Panc1 (cell line): ENCODE measurements around the gene MTTP. TPM values are rescaled to one million over a fixed set of nuclear protein-coding genes. Genes with fewer than 3 reads are reported as not detected.
"Not testable (repeated sequence)": the region's sequence is repeated elsewhere in the genome, so short reads cannot be mapped to it uniquely, and the experiment has no call there.

Source experiments
- ATAC-seq: fragments of 200-7000 bp; cut with Tn5 transposase; 2 replicates; pipeline ENCODE4 v1.9.1; 2020; ENCODE audit warnings: mild to moderate bottlenecking, moderate library complexity
- BruUV-seq: library from RNA; stranded (reverse); fragments of 400-500 nt; replicated peaks from 2 replicates; lab custom pipeline; 2021; lab: Mats Ljungman, UMichigan
- CTCF ChIA-PET: fragments of 300-600 bp; sonication (Branson Sonifier 250); formaldehyde crosslinking; loops from one replicate; lab custom pipeline; 2022; ENCODE audit warnings: antibody characterized with exemption; lab: Charles Lee
- POLR2A ChIA-PET: fragments of 300-600 bp; sonication (Branson Sonifier 250); formaldehyde crosslinking; loops from one replicate; lab custom pipeline; 2022; ENCODE audit warnings: antibody characterized with exemption; lab: Charles Lee
- DNase-seq: peaks from one replicate; pipeline ENCODE4 v3.0.0-alpha.2; 2010; ENCODE audit warnings: low read depth, low spot score
- H3K27ac ChIP-seq: 2 replicates; pipeline ENCODE4 v1.5.1; 2011; ENCODE audit warnings: mild to moderate bottlenecking, low read length, inconsistent platforms
- H3K27me3 ChIP-seq: fragments of 200-500 bp; sonication (Bioruptor generic); 2 replicates; pipeline ENCODE4 v1.6.0; 2014; ENCODE audit warnings: low read length, inconsistent platforms; ENCODE audit not compliant: control insufficient read depth, insufficient read depth
- H3K36me3 ChIP-seq: fragments of 200-500 bp; sonication (Bioruptor generic); 2 replicates; pipeline ENCODE4 v1.5.1; 2014; ENCODE audit warnings: inconsistent platforms, mild to moderate bottlenecking, low read length, moderate library complexity; ENCODE audit not compliant: control insufficient read depth, insufficient read depth
- H3K4me1 ChIP-seq: 2 replicates; pipeline ENCODE4 v1.5.1; 2011; ENCODE audit warnings: inconsistent platforms, mild to moderate bottlenecking, low read length, moderate library complexity; ENCODE audit not compliant: control insufficient read depth, insufficient read depth
- H3K4me3 ChIP-seq, 2 experiments: 2 replicates each; pipeline ENCODE4 v1.5.1; 2011 to 2012; ENCODE audit warnings: low read depth in 2 of 2, low read length in 2 of 2, mild to moderate bottlenecking in 2 of 2, inconsistent platforms in 1 of 2, moderate library complexity in 1 of 2
- H3K9me3 ChIP-seq: fragments of 200-500 bp; sonication (Bioruptor generic); 2 replicates; pipeline ENCODE4 v1.5.1; 2014; ENCODE audit warnings: low read depth, mild to moderate bottlenecking, inconsistent platforms, low read length, moderate library complexity; ENCODE audit not compliant: control insufficient read depth, insufficient read depth
- POLR2AphosphoS5 ChIP-seq: IDR thresholded peaks from 2 replicates; pipeline ENCODE4 v1.6.1; 2012; ENCODE audit warnings: mild to moderate bottlenecking, low read depth, low read length, moderate library complexity
- SIN3A ChIP-seq: IDR thresholded peaks from 2 replicates; pipeline ENCODE4 v1.6.1; 2012; ENCODE audit warnings: low read depth, mild to moderate bottlenecking, low read length, moderate library complexity, borderline replicate concordance; ENCODE audit not compliant: insufficient read depth
- TCF7L2 ChIP-seq: IDR thresholded peaks from 2 replicates; pipeline ENCODE4 v1.6.1; 2011; ENCODE audit warnings: mild to moderate bottlenecking, low read depth, low read length, inconsistent platforms
- in situ Hi-C: cut with HindIII; loops from 2 replicates; pipeline ENCODE4 v1.10.0; 2016; ENCODE audit warnings: low sequenced_read_pairs, low pct_unique_long_range_greater_than_20kb
- intact Hi-C: fragments of 100-400 bp; cut with micrococcal nuclease; formaldehyde crosslinking; loops from one replicate; pipeline ENCODE4 v1.10.0; 2022; ENCODE audit not compliant: unreplicated experiment
- total RNA-seq: library from RNA; stranded (reverse); gene quantifications from one replicate; pipeline ENCODE4 v1.2.1, GENCODE V29; 2021; ENCODE audit not compliant: unreplicated experiment
- TF ChIP-seq, protein P1 (sequence below), 2 experiments: IDR thresholded peaks; 2 replicates each; pipeline ENCODE4 v1.6.1; 2011 to 2012; ENCODE audit warnings: low read depth in 2 of 2, control low read depth in 1 of 2, low read length in 1 of 2, mild to moderate bottlenecking in 1 of 2, moderate library complexity in 1 of 2; ENCODE audit not compliant: insufficient read depth in 1 of 2
- TF ChIP-seq, protein P2 (sequence below): fragments of 450-650 bp; IDR thresholded peaks from 2 replicates; pipeline ENCODE4 v1.5.1; 2017; ENCODE audit warnings: mild to moderate bottlenecking

MTTP gene
- total RNA-seq, 1 experiment from 2014 or later = 0.26 TPM

DNA sequence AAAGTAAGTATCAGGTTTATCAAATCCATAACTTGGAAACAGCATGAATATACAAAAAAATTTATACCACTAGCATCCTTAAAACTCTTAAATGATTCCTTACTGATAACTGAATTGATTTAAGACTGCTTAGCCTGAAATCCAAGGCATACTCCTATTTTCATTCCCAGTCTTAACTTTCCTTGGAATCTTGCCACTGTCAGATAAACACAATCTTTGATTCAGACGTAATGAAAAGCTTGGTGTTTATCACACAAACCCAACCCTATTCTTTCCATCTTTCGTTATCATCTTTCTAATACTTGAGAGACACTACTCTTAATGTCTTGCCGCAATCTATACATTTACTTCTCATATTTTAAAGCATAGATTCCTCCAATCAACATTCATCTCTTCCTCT lies 44.7 kb upstream of the MTTP start:
- no peak for TF ChIP-seq SIN3A
- TF ChIP-seq, protein P1, sequence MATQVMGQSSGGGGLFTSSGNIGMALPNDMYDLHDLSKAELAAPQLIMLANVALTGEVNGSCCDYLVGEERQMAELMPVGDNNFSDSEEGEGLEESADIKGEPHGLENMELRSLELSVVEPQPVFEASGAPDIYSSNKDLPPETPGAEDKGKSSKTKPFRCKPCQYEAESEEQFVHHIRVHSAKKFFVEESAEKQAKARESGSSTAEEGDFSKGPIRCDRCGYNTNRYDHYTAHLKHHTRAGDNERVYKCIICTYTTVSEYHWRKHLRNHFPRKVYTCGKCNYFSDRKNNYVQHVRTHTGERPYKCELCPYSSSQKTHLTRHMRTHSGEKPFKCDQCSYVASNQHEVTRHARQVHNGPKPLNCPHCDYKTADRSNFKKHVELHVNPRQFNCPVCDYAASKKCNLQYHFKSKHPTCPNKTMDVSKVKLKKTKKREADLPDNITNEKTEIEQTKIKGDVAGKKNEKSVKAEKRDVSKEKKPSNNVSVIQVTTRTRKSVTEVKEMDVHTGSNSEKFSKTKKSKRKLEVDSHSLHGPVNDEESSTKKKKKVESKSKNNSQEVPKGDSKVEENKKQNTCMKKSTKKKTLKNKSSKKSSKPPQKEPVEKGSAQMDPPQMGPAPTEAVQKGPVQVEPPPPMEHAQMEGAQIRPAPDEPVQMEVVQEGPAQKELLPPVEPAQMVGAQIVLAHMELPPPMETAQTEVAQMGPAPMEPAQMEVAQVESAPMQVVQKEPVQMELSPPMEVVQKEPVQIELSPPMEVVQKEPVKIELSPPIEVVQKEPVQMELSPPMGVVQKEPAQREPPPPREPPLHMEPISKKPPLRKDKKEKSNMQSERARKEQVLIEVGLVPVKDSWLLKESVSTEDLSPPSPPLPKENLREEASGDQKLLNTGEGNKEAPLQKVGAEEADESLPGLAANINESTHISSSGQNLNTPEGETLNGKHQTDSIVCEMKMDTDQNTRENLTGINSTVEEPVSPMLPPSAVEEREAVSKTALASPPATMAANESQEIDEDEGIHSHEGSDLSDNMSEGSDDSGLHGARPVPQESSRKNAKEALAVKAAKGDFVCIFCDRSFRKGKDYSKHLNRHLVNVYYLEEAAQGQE (IDR thresholded peaks at IDR 0.05; ENCODE audit: insufficient read depth in 1 of 2, low read depth in 2 of 2, low read length in 1 of 2) = no peak
- TF ChIP-seq POLR2AphosphoS5 = no peak
- TF ChIP-seq TCF7L2 = no peak
- TF ChIP-seq, protein P2, sequence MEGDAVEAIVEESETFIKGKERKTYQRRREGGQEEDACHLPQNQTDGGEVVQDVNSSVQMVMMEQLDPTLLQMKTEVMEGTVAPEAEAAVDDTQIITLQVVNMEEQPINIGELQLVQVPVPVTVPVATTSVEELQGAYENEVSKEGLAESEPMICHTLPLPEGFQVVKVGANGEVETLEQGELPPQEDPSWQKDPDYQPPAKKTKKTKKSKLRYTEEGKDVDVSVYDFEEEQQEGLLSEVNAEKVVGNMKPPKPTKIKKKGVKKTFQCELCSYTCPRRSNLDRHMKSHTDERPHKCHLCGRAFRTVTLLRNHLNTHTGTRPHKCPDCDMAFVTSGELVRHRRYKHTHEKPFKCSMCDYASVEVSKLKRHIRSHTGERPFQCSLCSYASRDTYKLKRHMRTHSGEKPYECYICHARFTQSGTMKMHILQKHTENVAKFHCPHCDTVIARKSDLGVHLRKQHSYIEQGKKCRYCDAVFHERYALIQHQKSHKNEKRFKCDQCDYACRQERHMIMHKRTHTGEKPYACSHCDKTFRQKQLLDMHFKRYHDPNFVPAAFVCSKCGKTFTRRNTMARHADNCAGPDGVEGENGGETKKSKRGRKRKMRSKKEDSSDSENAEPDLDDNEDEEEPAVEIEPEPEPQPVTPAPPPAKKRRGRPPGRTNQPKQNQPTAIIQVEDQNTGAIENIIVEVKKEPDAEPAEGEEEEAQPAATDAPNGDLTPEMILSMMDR = no peak
- BruUV-seq = no TSS peak

DNA sequence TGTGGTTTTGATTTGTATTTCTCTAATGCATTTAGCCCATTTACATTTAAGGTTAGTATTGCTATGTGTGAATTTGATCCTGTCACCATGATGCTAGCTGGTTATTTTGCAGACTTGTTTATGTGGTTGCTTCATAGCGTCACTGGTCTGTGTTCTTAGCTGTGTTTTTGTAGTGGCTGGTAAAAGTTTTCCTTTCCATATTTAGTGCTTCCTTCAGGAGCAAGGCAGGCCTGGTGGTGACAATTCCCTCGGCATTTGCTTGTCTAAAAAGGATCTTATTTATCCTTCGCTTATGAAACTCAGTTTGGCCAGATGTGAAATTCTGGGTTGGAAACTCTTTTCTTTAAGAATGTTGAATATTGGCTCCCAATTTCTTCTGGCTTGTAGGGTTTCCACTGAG lies 39.9 kb upstream of the MTTP start:
- H3K27ac ChIP-seq, CTCF ChIA-PET, H3K4me1 ChIP-seq, in situ Hi-C loops, ATAC-seq, H3K27me3 ChIP-seq, intact Hi-C loops, H3K9me3 ChIP-seq, H3K4me3 ChIP-seq, DNase-seq, H3K36me3 ChIP-seq, BruUV-seq, POLR2A ChIA-PET: not testable (repeated sequence)

More for the DNA sequence above, 44.7 kb upstream of the MTTP start:
- Histone ChIP-seq H3K27me3 (no peaks in the 10 kb centered on the region), H3K4me3 (no peak overlapping the region), H3K4me1 (no peaks in the 10 kb centered on the region), H3K36me3 (no peaks in the 10 kb centered on the region), H3K27ac (no peak overlapping the region), H3K9me3 (no peaks in the 10 kb centered on the region)
- no peak for ATAC-seq
- intact Hi-C loops = no loop called here
- DNase-seq = no peak
- CTCF ChIA-PET = no interaction called here
- in situ Hi-C loops = no loop called here
- POLR2A ChIA-PET = no interaction called here

DNA sequence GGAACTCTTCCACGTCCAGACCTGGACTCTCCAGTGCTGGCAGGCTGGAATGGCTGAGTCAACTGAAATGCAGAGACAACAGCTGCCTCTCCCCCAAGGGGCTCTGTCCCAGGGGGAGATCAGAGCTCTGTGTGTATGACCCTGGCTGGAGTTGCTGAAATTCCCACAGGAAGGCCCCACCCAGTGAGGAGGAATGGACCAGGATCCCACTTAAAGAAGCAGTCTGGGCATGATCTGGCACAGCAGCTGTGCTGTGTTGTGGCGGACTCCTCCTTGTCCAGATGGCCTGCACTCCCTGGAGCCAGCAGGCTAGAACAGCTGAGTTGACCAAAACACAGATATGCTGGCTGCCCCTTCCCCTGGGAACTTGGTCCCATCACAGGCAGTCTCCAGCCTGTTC lies 38.4 kb upstream of the MTTP start:
- POLR2A ChIA-PET = no interaction called here
- H3K4me3 ChIP-seq = no peak overlapping the region
- CTCF ChIA-PET = no interaction called here
- intact Hi-C loops (no loop called here), in situ Hi-C loops (no loop called here)
- TF ChIP-seq, protein P2 = no peak
- TF ChIP-seq POLR2AphosphoS5 (no peak), TCF7L2 (no peak)
- no peaks in the 10 kb centered on the region for H3K36me3 ChIP-seq
- H3K27me3 ChIP-seq = no peaks in the 10 kb centered on the region
- DNase-seq = no peak
- H3K9me3 ChIP-seq = no peaks in the 10 kb centered on the region
- no TSS peak for BruUV-seq
- H3K27ac ChIP-seq = no peak overlapping the region
- H3K4me1 ChIP-seq = no peaks in the 10 kb centered on the region
- no peak for ATAC-seq
